ENCODE measurements around the gene PTPRG.

Gene PTPRG

DNA sequence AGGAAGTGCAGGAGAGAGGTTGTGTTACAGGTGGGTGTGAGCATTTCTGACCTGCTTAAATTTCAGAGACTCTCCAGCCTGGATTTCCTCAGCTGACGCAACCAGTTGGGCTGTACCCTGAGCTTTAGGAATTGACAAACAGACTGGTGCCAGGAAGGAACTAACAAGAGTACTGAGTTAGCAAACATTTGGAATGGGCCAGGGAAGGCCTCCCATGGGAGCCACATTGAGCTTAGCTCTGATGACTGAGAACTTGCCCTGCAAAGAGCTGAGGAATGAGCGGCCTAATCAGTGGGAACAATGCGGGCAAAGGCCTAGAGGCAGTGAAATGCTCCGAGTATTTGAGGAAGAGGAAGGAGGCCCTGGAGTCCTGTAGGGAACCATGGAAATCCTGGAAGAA lies 557.8 kb downstream of the PTPRG start:
- TF ChIP-seq, protein P1, sequence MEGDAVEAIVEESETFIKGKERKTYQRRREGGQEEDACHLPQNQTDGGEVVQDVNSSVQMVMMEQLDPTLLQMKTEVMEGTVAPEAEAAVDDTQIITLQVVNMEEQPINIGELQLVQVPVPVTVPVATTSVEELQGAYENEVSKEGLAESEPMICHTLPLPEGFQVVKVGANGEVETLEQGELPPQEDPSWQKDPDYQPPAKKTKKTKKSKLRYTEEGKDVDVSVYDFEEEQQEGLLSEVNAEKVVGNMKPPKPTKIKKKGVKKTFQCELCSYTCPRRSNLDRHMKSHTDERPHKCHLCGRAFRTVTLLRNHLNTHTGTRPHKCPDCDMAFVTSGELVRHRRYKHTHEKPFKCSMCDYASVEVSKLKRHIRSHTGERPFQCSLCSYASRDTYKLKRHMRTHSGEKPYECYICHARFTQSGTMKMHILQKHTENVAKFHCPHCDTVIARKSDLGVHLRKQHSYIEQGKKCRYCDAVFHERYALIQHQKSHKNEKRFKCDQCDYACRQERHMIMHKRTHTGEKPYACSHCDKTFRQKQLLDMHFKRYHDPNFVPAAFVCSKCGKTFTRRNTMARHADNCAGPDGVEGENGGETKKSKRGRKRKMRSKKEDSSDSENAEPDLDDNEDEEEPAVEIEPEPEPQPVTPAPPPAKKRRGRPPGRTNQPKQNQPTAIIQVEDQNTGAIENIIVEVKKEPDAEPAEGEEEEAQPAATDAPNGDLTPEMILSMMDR (IDR thresholded peaks at IDR 0.05; ENCODE audit: low read depth, low read length) = no peak
- no peak for DNase-seq (ENCODE audit: extremely low read depth, low read depth)

DNA sequence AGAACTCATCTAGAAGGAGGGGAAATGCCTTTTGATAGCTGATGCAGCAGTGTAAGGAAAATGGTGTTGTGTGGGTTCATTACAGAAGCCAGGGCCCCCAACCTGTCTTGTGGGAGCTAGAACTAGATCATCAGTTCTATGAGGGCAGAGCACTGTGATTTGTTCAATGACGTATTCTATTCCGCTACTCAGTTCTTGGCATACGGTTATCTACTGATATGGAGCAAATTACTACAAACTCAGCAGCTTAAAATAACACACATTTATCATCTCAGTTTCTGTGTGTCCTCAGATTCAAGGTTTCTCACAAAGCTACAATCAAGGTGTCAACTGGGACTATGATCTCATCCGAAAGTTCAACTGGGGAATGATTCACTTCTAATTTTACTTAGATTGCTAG lies 561.4 kb downstream of the PTPRG start:
- no peak for DNase-seq (ENCODE audit: extremely low read depth, low read depth)
- TF ChIP-seq, protein P1 (IDR thresholded peaks at IDR 0.05; ENCODE audit: low read depth, low read length) = no peak

DNA sequence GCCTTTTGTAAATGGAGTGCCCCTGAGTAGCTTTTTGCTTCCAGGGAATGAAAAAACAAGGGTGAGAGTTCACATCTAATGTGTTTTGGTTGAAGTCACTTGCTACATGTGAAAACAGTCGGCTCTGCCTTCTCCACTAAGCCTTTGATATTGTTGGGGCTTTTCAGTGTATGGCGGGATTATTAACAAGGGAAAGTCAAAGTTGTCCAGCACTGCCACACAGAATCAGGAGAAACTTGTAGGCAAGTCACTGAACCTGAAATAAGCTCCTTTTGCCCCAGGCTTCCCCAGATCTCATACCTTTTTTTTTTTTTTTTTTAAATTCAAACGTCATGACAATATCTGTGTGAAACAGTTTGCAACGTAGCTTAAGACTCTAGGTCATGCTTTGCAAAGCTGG lies 564.0 kb downstream of the PTPRG start:
- no peak for DNase-seq (ENCODE audit: extremely low read depth, low read depth)
- TF ChIP-seq, protein P1 (IDR thresholded peaks at IDR 0.05; ENCODE audit: low read depth, low read length) = no peak

DNA sequence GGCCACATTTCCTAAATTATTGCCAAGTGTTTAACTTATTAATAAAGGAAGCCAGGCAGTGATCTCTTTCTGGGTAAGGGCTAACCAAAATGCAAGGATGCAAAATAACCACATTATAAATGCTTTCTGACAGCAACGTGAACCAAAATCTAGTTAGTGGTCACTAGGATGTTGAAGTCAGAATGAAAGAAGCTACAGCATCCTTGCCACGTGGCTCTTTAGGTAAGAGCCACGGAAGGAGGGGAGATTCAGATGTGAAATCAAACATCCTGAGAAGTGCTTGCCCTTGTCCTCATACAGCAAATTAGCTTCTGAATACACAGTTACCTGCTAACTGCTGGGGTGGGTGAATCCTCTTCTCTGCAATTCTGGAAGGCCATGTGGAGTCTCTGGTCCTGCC lies 565.7 kb downstream of the PTPRG start:
- no peak for DNase-seq (ENCODE audit: extremely low read depth, low read depth)
- TF ChIP-seq, protein P1 (IDR thresholded peaks at IDR 0.05; ENCODE audit: low read depth, low read length) = no peak

DNA sequence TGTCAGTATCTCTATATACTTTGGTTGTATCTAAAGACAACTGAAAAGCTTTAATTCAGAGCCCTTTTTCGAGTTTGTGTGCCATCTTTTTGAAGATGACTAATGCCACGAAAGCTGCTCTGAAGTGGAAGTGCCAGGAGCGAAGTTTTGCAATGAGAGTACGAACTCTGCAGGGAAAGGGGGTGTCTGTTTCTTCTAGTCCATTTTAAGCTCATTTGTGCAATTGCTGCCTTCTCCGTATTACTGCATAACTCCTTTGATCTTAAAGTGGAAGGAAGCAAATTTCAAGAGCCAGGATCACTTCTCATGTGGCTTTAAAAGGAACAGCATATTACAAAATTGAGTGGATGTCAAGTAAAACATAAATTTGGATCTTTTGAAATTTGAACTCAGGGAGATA lies 566.7 kb downstream of the PTPRG start:
- TF ChIP-seq, protein P1 (IDR thresholded peaks at IDR 0.05; ENCODE audit: low read depth, low read length) = no peak

DNA sequence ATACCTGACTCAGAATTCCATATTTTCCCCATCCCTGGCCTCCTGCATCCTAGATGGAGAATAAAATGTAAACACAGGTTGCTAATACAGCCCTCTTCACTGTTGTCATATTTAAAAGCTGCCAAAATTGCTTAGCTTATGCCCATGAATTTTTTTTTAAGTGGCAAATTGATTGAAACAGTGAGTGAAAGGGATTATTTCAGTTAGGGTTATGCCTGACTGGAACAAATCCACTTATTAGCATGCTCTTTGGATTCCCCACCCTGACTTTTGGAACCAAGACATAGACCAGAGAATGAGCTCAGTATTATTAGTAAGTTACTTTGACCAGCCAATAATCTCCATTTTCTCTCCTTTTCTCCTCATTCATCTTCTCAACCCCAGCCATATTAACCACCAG lies 567.3 kb downstream of the PTPRG start:
- TF ChIP-seq, protein P1 (IDR thresholded peaks at IDR 0.05; ENCODE audit: low read depth, low read length) = no peak
- no peak for DNase-seq (ENCODE audit: extremely low read depth, low read depth)

More for the DNA sequence above, 566.7 kb downstream of the PTPRG start:
- no peak for DNase-seq (ENCODE audit: extremely low read depth, low read depth)

DNA sequence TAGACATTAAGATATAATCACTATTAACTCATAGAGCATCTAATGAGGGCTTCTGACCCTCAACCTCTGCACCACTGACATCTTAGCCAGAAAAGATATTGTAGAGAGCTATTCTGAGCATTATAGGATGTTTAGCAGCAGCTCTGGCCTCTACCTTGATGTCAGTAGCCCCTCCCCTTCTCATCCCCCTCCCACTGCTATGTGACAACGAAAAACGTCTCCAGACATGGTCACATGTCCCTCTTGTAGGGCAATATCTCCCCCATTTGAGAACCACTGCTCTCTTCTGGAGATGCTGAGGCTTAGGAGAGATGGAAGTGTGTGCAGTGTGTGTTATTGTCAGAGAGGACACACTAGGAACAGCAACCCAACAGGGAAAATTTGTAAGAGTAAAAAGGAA lies 569.7 kb downstream of the PTPRG start:
- no peak for DNase-seq (ENCODE audit: extremely low read depth, low read depth)
- TF ChIP-seq, protein P1 (IDR thresholded peaks at IDR 0.05; ENCODE audit: low read depth, low read length) = no peak
